Ascending aorta (tissue), 2 donors: Measurements from ENCODE around the gene DNASE1L2. TPM values are rescaled to one million over a fixed set of nuclear protein-coding genes. Genes with fewer than 3 reads are reported as not detected.
A peak's percentile ranks its signal among the peaks of the same experiment; 100 is the strongest.
"Not testable (repeated sequence)": the region's sequence is repeated elsewhere in the genome, so short reads cannot be mapped to it uniquely, and the experiment has no call there.

Source experiments
- DNase-seq, 2 donors: peaks; one replicate each; pipeline ENCODE4 v3.0.0-alpha.2; 2019; ENCODE audit warnings: low spot score in 2 of 2
- H3K27ac ChIP-seq, 2 donors: fragments of 200-600 bp; sonication (generic); one replicate each; pipeline ENCODE4 v1.5.1; 2016 to 2017; ENCODE audit warnings: mild to moderate bottlenecking in 1 of 2
- H3K27me3 ChIP-seq: fragments of 200-600 bp; sonication (generic); one replicate; pipeline ENCODE4 v1.5.1; 2017
- H3K36me3 ChIP-seq, 2 donors: fragments of 200-600 bp; sonication (generic); one replicate each; pipeline ENCODE4 v1.5.1; 2016
- H3K4me1 ChIP-seq, 2 donors: fragments of 200-600 bp; sonication (generic); one replicate each; pipeline ENCODE4 v1.5.1; 2016 to 2017; ENCODE audit warnings: mild to moderate bottlenecking in 1 of 2
- H3K4me3 ChIP-seq, 2 donors: fragments of 200-600 bp; sonication (generic); one replicate each; pipeline ENCODE4 v1.5.1; 2016 to 2017; ENCODE audit warnings: mild to moderate bottlenecking in 1 of 2
- H3K9me3 ChIP-seq, 2 donors: fragments of 200-600 bp; sonication (generic); one replicate each; pipeline ENCODE4 v1.5.1; 2016
- intact Hi-C: fragments of 100-400 bp; cut with DNase I; formaldehyde crosslinking; loops from one replicate; pipeline ENCODE4 v1.15.1; 2023
- total RNA-seq: library from RNA; depleted of rRNA; stranded (reverse); fragments of >200 nt; gene quantifications from one replicate; pipeline ENCODE4 v1.1.0, GENCODE V29; 2016
- TF ChIP-seq, protein P1 (sequence below), 3 experiments: fragments of 200-600 bp in 2 of 3; fragments of 450-650 bp in 1 of 3; sonication (generic) in 2 of 3; IDR thresholded peaks; one replicate each; pipeline ENCODE4 v1.5.1; 2016 to 2019; ENCODE audit warnings: antibody characterized with exemption in 3 of 3, mild to moderate bottlenecking in 1 of 3, moderate library complexity in 1 of 3

The DNASE1L2 gene
- total RNA-seq, 1 donor from 2014 or later, result not detected

DNA sequence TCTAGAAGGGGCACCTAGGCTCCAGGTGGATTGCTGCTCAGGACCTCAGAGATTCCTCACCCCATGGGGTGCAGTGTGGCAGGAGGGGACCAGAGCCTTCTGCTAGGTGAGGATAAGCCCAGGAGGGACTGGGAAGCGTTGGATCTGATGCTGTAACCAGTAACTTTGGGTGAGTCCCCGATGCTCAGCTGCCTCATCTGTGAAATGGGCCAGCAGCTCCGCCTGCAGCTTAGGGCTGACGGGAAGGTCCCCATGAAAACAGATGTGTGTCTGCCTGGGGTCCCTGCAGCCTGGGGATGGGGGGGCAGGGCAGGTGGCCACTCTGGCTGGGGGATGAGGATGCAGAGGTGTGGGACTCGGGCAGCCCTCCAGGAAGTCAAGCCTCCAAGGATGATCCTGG is 37.1 kb upstream of the DNASE1L2 start:
- H3K9me3 ChIP-seq, result no peaks in the 10 kb centered on the region

GRCh38 chr16:2199621-2200139 is 36.6 kb upstream of the DNASE1L2 start:
- H3K9me3 ChIP-seq, result no peaks in the 10 kb centered on the region
- no peak overlapping the region for H3K4me3 ChIP-seq
- DNase-seq, result no peak
- H3K36me3 ChIP-seq, result no peaks in the 10 kb centered on the region
- TF ChIP-seq, protein P1, sequence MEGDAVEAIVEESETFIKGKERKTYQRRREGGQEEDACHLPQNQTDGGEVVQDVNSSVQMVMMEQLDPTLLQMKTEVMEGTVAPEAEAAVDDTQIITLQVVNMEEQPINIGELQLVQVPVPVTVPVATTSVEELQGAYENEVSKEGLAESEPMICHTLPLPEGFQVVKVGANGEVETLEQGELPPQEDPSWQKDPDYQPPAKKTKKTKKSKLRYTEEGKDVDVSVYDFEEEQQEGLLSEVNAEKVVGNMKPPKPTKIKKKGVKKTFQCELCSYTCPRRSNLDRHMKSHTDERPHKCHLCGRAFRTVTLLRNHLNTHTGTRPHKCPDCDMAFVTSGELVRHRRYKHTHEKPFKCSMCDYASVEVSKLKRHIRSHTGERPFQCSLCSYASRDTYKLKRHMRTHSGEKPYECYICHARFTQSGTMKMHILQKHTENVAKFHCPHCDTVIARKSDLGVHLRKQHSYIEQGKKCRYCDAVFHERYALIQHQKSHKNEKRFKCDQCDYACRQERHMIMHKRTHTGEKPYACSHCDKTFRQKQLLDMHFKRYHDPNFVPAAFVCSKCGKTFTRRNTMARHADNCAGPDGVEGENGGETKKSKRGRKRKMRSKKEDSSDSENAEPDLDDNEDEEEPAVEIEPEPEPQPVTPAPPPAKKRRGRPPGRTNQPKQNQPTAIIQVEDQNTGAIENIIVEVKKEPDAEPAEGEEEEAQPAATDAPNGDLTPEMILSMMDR (IDR thresholded peaks at IDR 0.05), result no peak
- intact Hi-C loops, result no loop called here
- H3K4me1 ChIP-seq, result peaks cover 5 to 12% of the 10 kb centered on the region in 2 donors
- H3K27me3 ChIP-seq, result peaks cover 21% of the 10 kb centered on the region
- no peak overlapping the region for H3K27ac ChIP-seq

More for the DNA sequence above, 37.1 kb upstream of the DNASE1L2 start:
- Histone ChIP-seq H3K36me3 (no peaks in the 10 kb centered on the region), H3K4me3 (no peak overlapping the region), H3K27ac (no peak overlapping the region), H3K4me1 (peaks cover 5 to 11% of the 10 kb centered on the region in 2 donors), H3K27me3 (peaks cover 23% of the 10 kb centered on the region)
- intact Hi-C loops, result no loop called here
- TF ChIP-seq, protein P1 (IDR thresholded peaks at IDR 0.05), result no peak
- DNase-seq, result no peak

GRCh38 chr16:2200313-2200712 is 35.9 kb upstream of the DNASE1L2 start:
- no peaks in the 10 kb centered on the region for H3K36me3 ChIP-seq
- H3K27me3 ChIP-seq, result peaks cover 15% of the 10 kb centered on the region
- no peak for DNase-seq
- intact Hi-C loops, result no loop called here
- H3K27ac ChIP-seq, result no peak overlapping the region
- H3K9me3 ChIP-seq, result no peaks in the 10 kb centered on the region
- TF ChIP-seq, protein P1 (IDR thresholded peaks at IDR 0.05), result no peak
- H3K4me1 ChIP-seq, result peaks cover 5 to 11% of the 10 kb centered on the region in 2 donors
- H3K4me3 ChIP-seq, result no peak overlapping the region

DNA sequence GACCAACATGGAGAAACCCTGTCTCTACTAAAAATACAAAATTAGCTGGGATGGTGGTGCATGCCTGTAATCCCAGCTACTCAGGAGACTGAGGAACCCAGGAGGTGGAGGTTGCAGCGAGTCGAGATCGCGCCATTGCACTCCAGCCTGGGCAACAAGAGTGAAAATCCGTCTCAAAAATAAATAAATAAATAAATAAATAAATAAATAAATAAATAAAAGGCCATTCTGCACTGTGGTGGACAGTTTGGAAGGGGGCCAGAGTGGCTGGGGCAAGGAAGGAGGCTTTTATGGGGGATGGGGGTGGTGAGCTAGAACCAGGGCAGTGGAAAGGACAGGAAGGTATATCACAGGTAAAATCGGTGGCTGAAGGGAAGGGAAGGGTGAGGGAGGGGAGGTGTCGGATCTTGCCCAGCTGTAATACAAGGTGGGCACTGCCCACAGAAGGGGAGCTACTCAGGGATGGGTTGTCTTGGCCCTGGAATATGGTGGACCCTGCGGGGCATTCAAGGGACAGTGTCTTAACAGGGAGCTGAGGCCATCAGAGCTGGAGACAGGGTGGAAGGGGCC is 33.0 kb upstream of the DNASE1L2 start:
- H3K36me3 ChIP-seq, result peaks cover 10 to 15% of the 10 kb centered on the region in 2 donors
- DNase-seq, H3K9me3 ChIP-seq, intact Hi-C loops, H3K27me3 ChIP-seq, H3K27ac ChIP-seq, H3K4me3 ChIP-seq: not testable (repeated sequence)
- H3K4me1 ChIP-seq, result peaks cover 4 to 11% of the 10 kb centered on the region in 2 donors

- Histone ChIP-seq H3K4me3 (peak overlapping the region; percentile 80 to 97), H3K4me1 (peaks cover 4 to 11% of the 10 kb centered on the region in 2 donors), H3K27me3 (no peaks in the 10 kb centered on the region), H3K36me3 (peaks cover 18 to 28% of the 10 kb centered on the region in 2 donors), H3K9me3 (no peaks in the 10 kb centered on the region), H3K27ac (peak overlapping the region; percentile 96 to 98)
- no peak for DNase-seq
- intact Hi-C loops, result loop anchor here (1.0 to 5.0 kb wide), 5 partner anchors 11 to 592 kb away; partner anchors contain the start of genes CRAMP1, E4F1, IFT140 and RNPS1
- TF ChIP-seq, protein P1 (IDR thresholded peaks at IDR 0.05), result no peak
Measured at GRCh38 chr16:2204416-2205103, 31.7 kb upstream of the DNASE1L2 start.
